GM19351 (cell line): Measurements from ENCODE around the gene UBA1.

Experiments used
- ATAC-seq: cut with Tn5 transposase; IDR thresholded peaks from one replicate; pipeline ENCODE4 v1.9.1; 2021; ENCODE audit warnings: mild to moderate bottlenecking, moderate library complexity; ENCODE audit not compliant: unreplicated experiment

Gene UBA1

GRCh38 chrX:47169726-47170515 is 23.7 kb upstream of the UBA1 start:
- ATAC-seq: no peak

- no peak for ATAC-seq
Measured at GRCh38 chrX:47170861-47171692, 22.6 kb upstream of the UBA1 start.

DNA sequence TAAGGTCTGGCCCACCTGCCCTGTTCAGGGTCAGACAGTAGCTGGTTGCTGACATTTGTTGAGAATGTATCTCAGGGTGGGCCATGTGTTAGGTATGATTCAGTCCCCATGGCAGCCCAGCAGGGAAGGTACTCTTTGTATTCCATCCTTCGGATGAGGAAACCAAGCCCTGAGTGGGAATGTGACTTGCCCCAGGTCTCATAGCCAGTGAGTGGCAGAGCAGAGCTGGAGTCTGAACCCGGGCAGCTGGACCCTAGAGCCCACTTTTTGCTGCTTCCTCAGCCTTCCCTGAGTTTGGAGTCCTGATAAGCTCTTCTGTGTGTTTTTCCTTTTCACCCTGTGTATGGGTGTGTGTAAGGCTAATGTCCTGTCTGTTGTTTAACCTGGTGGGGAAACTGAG is 21.6 kb upstream of the UBA1 start:
- ATAC-seq: no peak

GRCh38 chrX:47172549-47172948 is 21.1 kb upstream of the UBA1 start:
- ATAC-seq: no peak

- ATAC-seq: no peak
Measured at GRCh38 chrX:47172971-47173792, 20.4 kb upstream of the UBA1 start.

- no peak for ATAC-seq
Measured at GRCh38 chrX:47174376-47174775, 19.3 kb upstream of the UBA1 start.

DNA sequence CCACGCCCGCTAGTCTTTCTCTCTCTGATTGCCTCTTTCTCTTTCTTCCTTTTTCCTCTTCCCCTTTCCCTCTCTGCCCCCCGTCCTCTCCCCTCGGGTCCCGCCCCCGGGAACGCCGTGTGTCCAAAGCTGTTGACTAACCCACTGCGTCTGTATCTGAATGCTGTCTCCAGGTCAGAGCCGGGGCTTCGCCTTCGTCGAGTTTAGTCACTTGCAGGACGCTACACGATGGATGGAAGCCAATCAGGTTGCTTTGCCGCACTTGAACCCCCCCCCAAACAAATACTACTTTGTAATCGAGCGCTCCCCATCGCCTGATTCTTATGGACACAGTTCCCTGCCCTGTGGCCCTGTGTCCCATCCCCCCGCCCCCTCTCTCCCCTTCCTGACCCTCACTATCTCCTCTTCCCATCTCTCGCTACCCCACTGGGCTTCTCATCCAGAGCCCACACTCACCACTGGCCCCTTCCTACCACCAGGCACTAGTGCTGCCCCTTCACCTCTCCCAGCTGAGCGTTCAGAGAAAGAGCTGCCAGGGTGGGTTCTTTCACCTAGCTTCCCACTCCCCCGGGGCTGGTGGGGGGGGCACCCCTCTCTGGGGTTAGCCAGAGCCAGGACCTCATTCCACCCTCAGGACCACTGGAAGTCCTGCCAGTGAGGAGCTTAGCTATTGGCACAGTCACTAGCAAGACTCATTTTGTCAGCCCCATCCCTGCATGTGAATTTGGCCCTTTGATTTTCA is 18.6 kb upstream of the UBA1 start:
- ATAC-seq: no peak

DNA sequence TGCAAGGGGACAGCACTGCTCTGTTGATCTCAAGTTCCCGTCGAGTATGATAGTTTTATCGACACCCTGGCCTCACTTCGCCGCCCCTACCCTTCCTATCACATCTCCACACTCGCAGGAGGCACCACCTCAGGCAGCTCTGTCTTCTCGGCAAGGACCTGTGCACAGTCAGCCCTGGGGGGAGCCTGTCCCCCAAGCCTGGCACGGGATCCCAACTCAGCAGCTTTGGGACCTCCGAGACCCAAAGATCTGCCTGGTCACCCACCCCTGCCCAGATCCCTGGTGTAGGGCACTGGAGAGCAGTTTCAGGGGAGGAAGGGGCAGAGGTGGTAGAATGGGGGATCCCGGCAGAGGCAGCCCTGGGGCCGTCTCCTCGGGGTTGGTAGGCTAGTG is 18.0 kb upstream of the UBA1 start:
- ATAC-seq: no peak

DNA sequence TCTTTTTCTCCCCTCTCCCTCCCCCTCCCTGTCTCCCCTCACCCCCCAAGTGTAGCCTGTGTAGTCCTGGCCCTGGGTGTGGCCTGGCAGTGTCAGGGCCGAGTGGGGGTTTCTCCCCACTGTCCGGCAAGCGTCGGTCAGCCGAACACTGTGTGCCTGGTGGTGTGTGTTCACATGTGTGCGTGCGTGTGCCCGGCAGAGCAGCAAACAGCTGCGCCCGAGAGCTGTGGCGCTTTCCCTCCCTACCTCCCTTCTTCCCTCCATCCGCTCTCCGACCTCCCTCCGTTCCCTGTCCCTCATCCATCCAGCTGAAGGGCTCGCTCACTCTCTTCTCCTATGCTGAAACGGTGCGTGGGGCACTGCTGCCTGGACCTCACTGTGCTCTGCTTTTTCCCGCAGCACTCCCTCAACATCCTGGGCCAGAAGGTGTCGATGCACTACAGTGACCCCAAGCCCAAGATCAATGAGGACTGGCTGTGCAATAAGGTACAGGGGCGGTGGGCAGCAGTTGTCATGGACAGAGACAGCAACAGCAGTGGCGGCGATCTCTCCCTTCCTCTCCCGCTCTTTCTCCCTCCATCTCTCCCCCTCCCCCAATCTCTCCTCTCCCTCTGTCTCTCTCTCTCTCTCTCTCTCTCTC is 17.4 kb upstream of the UBA1 start:
- no peak for ATAC-seq

GRCh38 chrX:47177079-47177478 is 16.6 kb upstream of the UBA1 start:
- no peak for ATAC-seq

DNA sequence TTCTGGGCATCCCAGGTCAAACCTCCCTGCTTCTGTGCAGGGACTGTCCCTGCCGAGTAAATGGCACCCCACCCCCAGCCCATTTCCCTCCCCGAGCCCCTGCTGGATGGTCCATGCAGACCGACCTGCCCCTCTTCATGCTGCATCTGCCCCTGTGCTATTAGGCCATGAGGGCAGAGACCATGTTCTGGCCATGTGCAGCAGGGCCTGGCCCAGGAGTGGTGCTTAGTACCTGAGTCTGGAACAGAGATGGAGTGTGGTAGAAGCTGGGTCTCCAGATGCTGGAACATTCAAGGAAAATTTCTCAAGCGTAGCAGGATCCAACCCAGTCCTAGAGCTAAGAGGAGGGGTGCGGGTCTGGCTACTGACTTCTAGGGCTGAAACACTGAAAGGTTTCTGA is 15.3 kb upstream of the UBA1 start:
- ATAC-seq: no peak

DNA sequence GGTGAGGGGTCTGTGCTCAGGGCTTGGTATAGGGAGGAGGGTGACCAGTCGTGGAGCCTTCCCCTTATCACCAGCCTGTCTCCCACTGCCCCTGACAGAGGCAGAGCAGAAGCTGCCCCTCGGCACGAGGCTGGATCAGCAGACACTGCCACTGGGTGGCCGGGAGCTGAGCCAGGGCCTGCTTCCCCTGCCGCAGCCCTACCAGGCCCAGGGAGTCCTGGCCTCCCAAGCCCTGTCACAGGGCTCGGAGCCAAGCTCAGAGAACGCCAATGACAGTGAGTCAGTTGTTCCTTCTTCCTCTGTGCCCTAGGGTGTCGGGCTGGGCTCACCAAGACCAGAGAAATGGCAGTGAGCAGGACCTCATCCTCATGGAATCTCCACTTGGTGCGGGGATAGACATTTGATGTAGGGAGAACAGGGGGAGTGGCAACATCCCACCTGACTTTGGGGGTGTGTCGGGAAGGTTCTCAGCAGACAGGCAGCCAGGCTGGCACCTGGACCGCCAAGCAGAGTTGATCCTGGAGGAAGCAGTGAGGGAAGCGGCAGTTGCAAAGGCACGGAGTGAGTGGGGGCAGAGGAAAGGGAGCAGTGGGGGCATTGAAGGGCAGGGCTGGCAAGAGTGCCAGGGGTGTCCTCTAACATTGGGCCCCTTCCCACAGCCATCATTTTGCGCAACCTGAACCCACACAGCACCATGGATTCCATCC is 14.3 kb upstream of the UBA1 start:
- ATAC-seq: no peak

GRCh38 chrX:47179928-47180255 is 13.7 kb upstream of the UBA1 start:
- no peak for ATAC-seq

DNA sequence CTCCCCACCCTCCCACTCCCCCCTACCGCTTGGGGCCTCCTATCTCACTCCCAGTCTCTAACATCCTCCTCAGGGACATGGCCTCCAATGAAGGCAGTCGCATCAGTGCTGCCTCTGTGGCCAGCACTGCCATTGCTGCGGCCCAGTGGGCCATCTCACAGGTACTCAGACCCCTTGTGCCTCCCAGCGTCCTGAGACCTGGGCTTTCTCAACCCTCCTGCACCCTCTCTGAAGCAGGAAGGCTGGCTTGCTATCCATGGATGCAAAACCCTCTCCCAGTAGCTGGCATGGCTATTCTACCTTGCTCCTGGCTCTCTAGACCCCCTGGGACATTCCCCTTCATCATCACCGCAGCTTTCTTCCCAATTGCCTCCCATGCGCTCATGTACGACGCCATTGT is 13.3 kb upstream of the UBA1 start:
- no peak for ATAC-seq

DNA sequence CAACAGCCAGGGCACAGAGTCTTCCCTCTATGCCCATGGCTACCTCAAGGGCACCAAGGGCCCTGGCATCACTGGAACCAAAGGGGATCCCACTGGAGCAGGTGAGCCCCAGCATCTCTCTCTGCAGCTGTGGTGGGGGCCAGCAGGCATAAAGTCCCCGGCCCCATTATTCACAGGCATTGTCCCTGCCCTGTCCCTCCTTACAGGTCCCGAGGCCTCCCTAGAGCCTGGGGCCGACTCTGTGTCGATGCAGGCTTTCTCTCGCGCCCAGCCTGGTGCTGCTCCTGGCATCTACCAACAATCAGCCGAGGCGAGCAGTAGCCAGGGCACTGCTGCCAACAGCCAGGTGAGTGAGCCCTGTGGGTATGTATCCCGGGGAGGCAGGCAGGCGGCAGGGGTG is 12.3 kb upstream of the UBA1 start:
- ATAC-seq: no peak

DNA sequence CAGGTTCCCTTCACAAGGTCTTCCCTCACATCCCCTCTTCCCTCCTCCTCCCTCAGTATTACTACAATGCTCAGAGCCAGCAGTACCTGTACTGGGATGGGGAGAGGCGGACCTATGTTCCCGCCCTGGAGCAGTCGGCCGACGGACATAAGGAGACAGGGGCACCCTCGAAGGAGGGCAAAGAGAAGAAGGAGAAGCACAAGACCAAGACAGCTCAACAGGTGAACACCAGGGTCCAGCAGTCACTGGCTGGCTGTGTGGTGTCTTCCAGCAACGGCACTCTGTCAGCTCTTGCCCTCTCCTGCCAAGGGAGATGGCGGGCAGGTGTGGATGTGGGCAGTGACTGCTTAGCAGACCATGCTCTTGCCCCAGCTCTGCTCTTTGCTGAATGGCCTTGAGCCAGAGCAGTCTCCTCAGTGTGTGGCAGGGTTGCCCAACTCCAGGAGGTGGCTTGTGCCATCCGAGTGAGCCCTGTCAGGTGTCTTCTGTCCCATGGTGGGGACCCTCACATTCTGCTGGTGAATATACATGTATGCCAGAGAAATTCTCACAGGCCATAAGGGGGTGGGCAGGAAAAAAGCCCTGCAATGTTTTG is 11.4 kb upstream of the UBA1 start:
- no peak for ATAC-seq

- no peak for ATAC-seq
Measured at GRCh38 chrX:47184486-47184885, 9.1 kb upstream of the UBA1 start.

GRCh38 chrX:47185241-47185640 is 8.4 kb upstream of the UBA1 start:
- ATAC-seq: no peak

DNA sequence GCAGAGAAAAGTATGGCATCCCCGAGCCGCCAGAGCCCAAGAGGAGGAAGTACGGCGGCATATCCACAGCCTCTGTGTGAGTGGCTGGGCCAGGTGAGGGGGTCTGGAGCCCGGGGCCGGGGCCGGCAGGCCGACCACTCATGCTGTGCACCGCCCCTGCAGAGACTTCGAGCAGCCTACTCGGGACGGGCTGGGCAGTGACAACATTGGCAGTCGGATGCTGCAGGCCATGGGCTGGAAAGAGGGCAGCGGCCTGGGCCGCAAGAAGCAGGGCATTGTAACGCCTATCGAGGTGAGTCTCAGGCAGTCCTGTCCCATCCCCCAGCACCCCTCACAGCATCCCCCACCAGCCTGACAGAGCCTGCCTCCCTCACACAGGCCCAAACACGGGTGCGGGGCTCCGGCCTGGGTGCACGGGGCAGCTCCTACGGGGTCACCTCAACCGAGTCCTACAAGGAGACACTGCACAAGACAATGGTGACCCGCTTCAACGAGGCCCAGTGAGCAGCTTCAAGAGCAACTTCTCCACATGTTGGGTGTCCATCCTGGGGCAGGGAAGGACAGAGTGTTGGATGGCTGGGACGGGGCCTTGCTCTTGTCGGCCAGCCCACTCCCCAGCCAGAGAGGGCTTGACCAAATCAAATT is 7.4 kb upstream of the UBA1 start:
- no peak for ATAC-seq
